C4-2B (cell line): ENCODE results near the gene FHAD1.

Experiments
- ZFX ChIP-seq: fragments of 450-650 bp; IDR thresholded peaks from 2 replicates; pipeline ENCODE4 v1.6.1; 2017
- TF ChIP-seq, protein P1 (sequence below): fragments of 450-650 bp; conservative IDR thresholded peaks from 2 replicates; pipeline ENCODE4 v1.5.1; 2017; ENCODE audit warnings: mild to moderate bottlenecking

DNA sequence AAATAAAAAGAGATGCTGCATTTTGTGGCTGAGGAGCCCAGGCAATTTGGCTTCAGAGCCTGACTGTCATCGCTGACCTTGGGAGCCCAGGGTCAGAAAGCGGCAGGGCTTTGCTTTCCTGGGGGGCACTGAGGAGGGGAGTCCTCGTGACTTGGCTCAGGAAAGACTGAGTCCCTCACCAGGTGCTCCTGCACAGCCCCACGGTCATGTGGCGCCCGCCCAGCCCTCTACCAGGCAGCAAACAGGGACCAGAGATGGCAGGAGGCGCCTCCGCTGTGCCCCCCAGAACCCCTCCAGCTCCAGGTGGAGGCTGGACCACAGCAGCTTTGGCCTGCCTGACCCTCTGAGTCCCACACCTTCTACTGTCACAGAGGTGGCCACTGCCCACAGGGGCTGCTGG is 175.8 kb downstream of the FHAD1 start:
- TF ChIP-seq, protein P1, sequence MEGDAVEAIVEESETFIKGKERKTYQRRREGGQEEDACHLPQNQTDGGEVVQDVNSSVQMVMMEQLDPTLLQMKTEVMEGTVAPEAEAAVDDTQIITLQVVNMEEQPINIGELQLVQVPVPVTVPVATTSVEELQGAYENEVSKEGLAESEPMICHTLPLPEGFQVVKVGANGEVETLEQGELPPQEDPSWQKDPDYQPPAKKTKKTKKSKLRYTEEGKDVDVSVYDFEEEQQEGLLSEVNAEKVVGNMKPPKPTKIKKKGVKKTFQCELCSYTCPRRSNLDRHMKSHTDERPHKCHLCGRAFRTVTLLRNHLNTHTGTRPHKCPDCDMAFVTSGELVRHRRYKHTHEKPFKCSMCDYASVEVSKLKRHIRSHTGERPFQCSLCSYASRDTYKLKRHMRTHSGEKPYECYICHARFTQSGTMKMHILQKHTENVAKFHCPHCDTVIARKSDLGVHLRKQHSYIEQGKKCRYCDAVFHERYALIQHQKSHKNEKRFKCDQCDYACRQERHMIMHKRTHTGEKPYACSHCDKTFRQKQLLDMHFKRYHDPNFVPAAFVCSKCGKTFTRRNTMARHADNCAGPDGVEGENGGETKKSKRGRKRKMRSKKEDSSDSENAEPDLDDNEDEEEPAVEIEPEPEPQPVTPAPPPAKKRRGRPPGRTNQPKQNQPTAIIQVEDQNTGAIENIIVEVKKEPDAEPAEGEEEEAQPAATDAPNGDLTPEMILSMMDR: no peak
- no peak for TF ChIP-seq ZFX
